HCT116 (cell line): ENCODE measurements around the gene FGFBP1. TPM values are rescaled to one million over a fixed set of nuclear protein-coding genes. Genes with fewer than 3 reads are reported as not detected.

Experiments
- ATAC-seq: fragments of 200-7000 bp; cut with Tn5 transposase; 2 replicates; pipeline ENCODE4 v1.9.1; 2020; ENCODE audit warnings: mild to moderate bottlenecking, moderate library complexity
- BruUV-seq: library from RNA; stranded (reverse); fragments of 400-500 nt; replicated peaks from 2 replicates; lab custom pipeline; 2021; lab: Mats Ljungman, UMichigan
- CTCF ChIA-PET: fragments of 300-600 bp; sonication (Branson Sonifier 250); formaldehyde crosslinking; loops from one replicate; lab custom pipeline; 2021; ENCODE audit warnings: antibody characterized with exemption; lab: Charles Lee
- POLR2A ChIA-PET: fragments of 300-600, 350-600 bp; sonication (Branson Sonifier 250); formaldehyde crosslinking; loops from one replicate; lab custom pipeline; 2021; ENCODE audit warnings: antibody characterized with exemption; lab: Charles Lee
- RAD21 ChIA-PET, 2 experiments: fragments of 300-600 bp; sonication (Branson Sonifier 250); formaldehyde crosslinking; loops; one replicate each; lab custom pipeline; 2023; ENCODE audit warnings: low total read pairs in 2 of 2; ENCODE audit not compliant: uncharacterized antibody in 2 of 2, unreplicated experiment in 2 of 2, low non-redundant PET in 1 of 2; lab: Charles Lee
- DNase-seq: peaks from one replicate; pipeline ENCODE4 v3.0.0-alpha.2; 2010; ENCODE audit warnings: low read depth, low spot score
- H2AFZ ChIP-seq: fragments of 200-600 bp; shearing (Covaris generic), sonication (generic); 2 replicates; pipeline ENCODE4 v1.6.1; 2017; ENCODE audit warnings: low read depth, mixed run types, mixed read lengths, antibody characterized with exemption, low read length; ENCODE audit not compliant: poor library complexity, severe bottlenecking
- H3K27ac ChIP-seq: 2 replicates; pipeline ENCODE4 v1.5.1; 2012; ENCODE audit warnings: low read depth, low read length
- H3K27me3 ChIP-seq: fragments of 200-600 bp; sonication (generic); 2 replicates; pipeline ENCODE4 v1.6.1; 2016; ENCODE audit warnings: mixed run types, low read length, mixed read lengths; ENCODE audit not compliant: insufficient read depth
- H3K36me3 ChIP-seq, 2 experiments: fragments of 200-500 bp in 1 of 2; fragments of 200-600 bp in 1 of 2; sonication (Bioruptor generic) in 1 of 2; sonication (generic) in 1 of 2; 2 replicates each; pipeline versions ENCODE4 v1.5.1 to v1.6.1; 2014 to 2016; ENCODE audit warnings: low read length in 2 of 2, inconsistent platforms in 1 of 2, mixed read lengths in 1 of 2, mixed run types in 1 of 2; ENCODE audit not compliant: insufficient read depth in 2 of 2, control insufficient read depth in 1 of 2
- H3K4me1 ChIP-seq, 2 experiments: fragments of 200-600 bp in 1 of 2; sonication (generic) in 1 of 2; 2 replicates each; pipeline versions ENCODE4 v1.5.1 to v1.6.1; 2012 to 2017; ENCODE audit warnings: low read length in 2 of 2, inconsistent platforms in 1 of 2, mild to moderate bottlenecking in 1 of 2, mixed read lengths in 1 of 2, mixed run types in 1 of 2, moderate library complexity in 1 of 2; ENCODE audit not compliant: insufficient read depth in 2 of 2, control insufficient read depth in 1 of 2
- H3K4me2 ChIP-seq: fragments of 200-600 bp; sonication (generic); 2 replicates; pipeline ENCODE4 v1.6.1; 2017; ENCODE audit warnings: mixed run types, low read length, mixed read lengths
- H3K4me3 ChIP-seq, 2 experiments: fragments of 200-600 bp in 1 of 2; sonication (generic) in 1 of 2; replicated peaks in 1 of 2; 2 replicates each; pipeline ENCODE4 v1.5.1; 2011 to 2016; ENCODE audit warnings: low read length in 2 of 2, control low read depth in 1 of 2, low read depth in 1 of 2, mild to moderate bottlenecking in 1 of 2, mixed read lengths in 1 of 2, mixed run types in 1 of 2
- H3K79me2 ChIP-seq: fragments of 200-600 bp; sonication (generic); 2 replicates; pipeline ENCODE4 v1.6.1; 2017; ENCODE audit warnings: mild to moderate bottlenecking, mixed run types, low read length, moderate library complexity, mixed read lengths; ENCODE audit not compliant: insufficient read depth
- H3K9ac ChIP-seq: fragments of 200-600 bp; sonication (generic); 2 replicates; pipeline ENCODE4 v1.6.1; 2016; ENCODE audit warnings: low read length, mixed read lengths
- H3K9me2 ChIP-seq: fragments of 200-600 bp; sonication (generic), shearing (Covaris generic); 2 replicates; pipeline ENCODE4 v1.6.1; 2017; ENCODE audit warnings: mixed run types, mild to moderate bottlenecking, moderate library complexity; ENCODE audit not compliant: insufficient read depth
- H3K9me3 ChIP-seq, 2 experiments: fragments of 200-500 bp in 1 of 2; fragments of 200-600 bp in 1 of 2; sonication (Bioruptor generic) in 1 of 2; sonication (generic) in 1 of 2; 2 replicates each; pipeline ENCODE4 v1.6.1; 2014 to 2017; ENCODE audit warnings: low read length in 2 of 2, mixed read lengths in 2 of 2, inconsistent platforms in 1 of 2, low read depth in 1 of 2, mild to moderate bottlenecking in 1 of 2, mixed run types in 1 of 2, moderate library complexity in 1 of 2; ENCODE audit not compliant: control insufficient read depth in 1 of 2, insufficient read depth in 1 of 2
- H4K20me1 ChIP-seq: fragments of 200-600 bp; sonication (generic), shearing (Covaris generic); 2 replicates; pipeline ENCODE4 v1.6.1; 2017; ENCODE audit warnings: mixed run types, mild to moderate bottlenecking, moderate library complexity; ENCODE audit not compliant: insufficient read depth
- CEBPB ChIP-seq: IDR thresholded peaks from 2 replicates; pipeline ENCODE4 v1.6.1; 2012; ENCODE audit warnings: low read depth
- EZH2 ChIP-seq: fragments of 200-600 bp; sonication (generic); IDR thresholded peaks from 2 replicates; pipeline ENCODE4 v1.6.1; 2017; ENCODE audit warnings: antibody characterized with exemption, mixed run types
- EZH2phosphoT487 ChIP-seq: fragments of 200-600 bp; IDR thresholded peaks from 2 replicates; pipeline ENCODE4 v1.6.1; 2018; ENCODE audit warnings: antibody characterized with exemption, borderline replicate concordance
- FOSL1 ChIP-seq: IDR thresholded peaks from 2 replicates; pipeline ENCODE4 v1.6.1; 2012; ENCODE audit warnings: low read depth
- JUND ChIP-seq: IDR thresholded peaks from 2 replicates; pipeline ENCODE4 v1.6.1; 2012
- SIN3A ChIP-seq: IDR thresholded peaks from 2 replicates; pipeline ENCODE4 v1.6.1; 2012; ENCODE audit warnings: low read depth
- SP1 ChIP-seq: IDR thresholded peaks from 2 replicates; pipeline ENCODE4 v1.6.1; 2012; ENCODE audit warnings: low read depth
- SRF ChIP-seq: IDR thresholded peaks from 2 replicates; pipeline ENCODE4 v1.6.1; 2012; ENCODE audit warnings: low read depth
- TCF7L2 ChIP-seq: IDR thresholded peaks from 2 replicates; pipeline ENCODE4 v1.7.0; 2011; ENCODE audit warnings: borderline replicate concordance, inconsistent platforms; ENCODE audit not compliant: insufficient read depth, insufficient read length; ENCODE audit errors: extremely low read depth
- ZBTB33 ChIP-seq: IDR thresholded peaks from 2 replicates; pipeline ENCODE4 v1.6.1; 2011; ENCODE audit warnings: mild to moderate bottlenecking, low read length, moderate library complexity; ENCODE audit not compliant: insufficient replicate concordance; ENCODE audit errors: extremely low read depth
- ZNF274 ChIP-seq: fragments of 200-500 bp; sonication (Bioruptor generic); IDR thresholded peaks from 2 replicates; pipeline ENCODE4 v1.6.1; 2014; ENCODE audit warnings: mild to moderate bottlenecking, low read depth, low read length, inconsistent platforms
- intact Hi-C: fragments of 100-400 bp; cut with micrococcal nuclease; formaldehyde crosslinking; loops from 2 replicates; pipeline ENCODE4 v1.10.0; 2022
- total RNA-seq: library from RNA; stranded (reverse); gene quantifications from one replicate; pipeline ENCODE4 v1.2.1, GENCODE V29; 2021; ENCODE audit not compliant: unreplicated experiment

FGFBP1 gene
- total RNA-seq, 1 experiment from 2014 or later, result 8.7 TPM

GRCh38 chr4:15894921-15895916 lies 43.3 kb downstream of the FGFBP1 start:
- ChIA-PET POLR2A (interaction anchor here (1.8 kb wide), 1 partner anchor 11 kb away, joined by 11 read pairs; no protein-coding TSS in a partner anchor), CTCF (interaction anchor here (0.7 to 1.6 kb wide), 3 partner anchors 13 to 61 kb away, joined by 3 to 8 read pairs (median 3); no protein-coding TSS in a partner anchor), RAD21 (interaction anchor here in 1 of 2 experiments (0.6 kb wide), 1 partner anchor 1157 kb away, joined by 5 read pairs; no protein-coding TSS in a partner anchor)
- intact Hi-C loops, result loop anchor here (1.0 to 10.0 kb wide), 3 partner anchors 11 to 200 kb away; partner anchors contain the start of gene FGFBP1
- no peak overlapping the region for H3K4me3 ChIP-seq
- peaks cover 15 to 37% of the 10 kb centered on the region in 2 experiments for H3K4me1 ChIP-seq
- H3K9ac ChIP-seq, result peak overlapping the region; percentile 42; the same call in 1 of the 2 replicates
- H3K9me3 ChIP-seq, result no peaks in the 10 kb centered on the region
- H3K27me3 ChIP-seq, result no peaks in the 10 kb centered on the region
- H3K36me3 ChIP-seq, result no peaks in the 10 kb centered on the region
- no peak for DNase-seq
- H3K27ac ChIP-seq, result no peak overlapping the region; the same call in 1 of the 2 replicates
- 0 out of 2 replicates have a peak, but pooled peaks have one; percentile 30 for TF ChIP-seq FOSL1
- no peak for TF ChIP-seq SRF
- H3K79me2 ChIP-seq, result no peaks in the 10 kb centered on the region
- BruUV-seq, result no TSS peak
- peak overlapping the region; percentile 87 for H2AFZ ChIP-seq
- no peaks in the 10 kb centered on the region for H3K9me2 ChIP-seq
- H4K20me1 ChIP-seq, result no peaks in the 10 kb centered on the region
- no peak; the same call in 1 of the 2 replicates for ATAC-seq
- H3K4me2 ChIP-seq, result peak overlapping the region; percentile 69

DNA sequence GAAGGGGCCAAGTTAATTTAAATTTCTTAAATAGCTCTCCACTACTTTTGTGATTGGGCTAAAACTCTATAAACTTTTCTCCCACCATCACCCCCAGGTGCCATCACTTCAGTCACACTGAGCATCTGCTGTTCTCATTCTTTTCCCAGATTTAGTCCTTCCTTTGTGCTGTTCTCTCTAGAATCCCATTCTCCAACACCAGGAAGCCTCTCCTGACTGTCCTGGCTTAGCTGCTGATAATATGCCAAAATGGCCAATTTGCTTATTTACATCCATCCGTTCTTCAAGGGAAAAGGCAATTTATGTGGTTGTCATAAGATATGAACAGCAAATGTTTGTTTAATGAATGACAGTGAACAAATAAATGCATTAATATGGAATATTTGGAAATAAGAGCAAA lies 44.1 kb downstream of the FGFBP1 start:
- Histone ChIP-seq H3K79me2 (no peaks in the 10 kb centered on the region), H3K4me3 (peak overlapping the region in 1 of 2 experiments; percentile 18; a peak in 1 of 4 replicates), H4K20me1 (no peaks in the 10 kb centered on the region)
- BruUV-seq, result TSS peak; percentile 70
- intact Hi-C loops, result loop anchor here (1.0 to 10.0 kb wide), 3 partner anchors 12 to 200 kb away; partner anchors contain the start of gene FGFBP1
- TF ChIP-seq ZBTB33, result no peak
- no peak for TF ChIP-seq SP1
- TF ChIP-seq CEBPB, result no peak
- no peak for TF ChIP-seq EZH2phosphoT487
- no peak for TF ChIP-seq EZH2
- no peak for TF ChIP-seq SIN3A
- no peak for TF ChIP-seq ZNF274
- TF ChIP-seq JUND, result no peak
- no peak for TF ChIP-seq TCF7L2
- TF ChIP-seq, all 23 proteins: peak for 0
- Histone ChIP-seq H3K27ac (peak overlapping the region; percentile 27; the same call in 1 of the 2 replicates), H3K9ac (peak overlapping the region; percentile 42), H3K4me1 (peaks cover 15 to 37% of the 10 kb centered on the region in 2 experiments), H3K4me2 (peak overlapping the region; percentile 69), H3K9me3 (no peaks in the 10 kb centered on the region), H3K27me3 (no peaks in the 10 kb centered on the region), H3K36me3 (no peaks in the 10 kb centered on the region), H2AFZ (peak overlapping the region; percentile 86), H3K9me2 (no peaks in the 10 kb centered on the region)
- ChIA-PET CTCF (interaction anchor here (1.6 kb wide), 1 partner anchor 12 kb away, joined by 8 read pairs; no protein-coding TSS in a partner anchor), POLR2A (interaction anchor here (1.8 kb wide), 1 partner anchor 12 kb away, joined by 11 read pairs; no protein-coding TSS in a partner anchor), RAD21 (interaction anchor here in 1 of 2 experiments (0.6 kb wide), 1 partner anchor 1158 kb away, joined by 5 read pairs; no protein-coding TSS in a partner anchor)
- peak; percentile 27 for ATAC-seq
- DNase-seq, result no peak
